Measurements from ENCODE around the gene PLP2.
"Not testable (repeated sequence)": the region's sequence is repeated elsewhere in the genome, so short reads cannot be mapped to it uniquely, and the experiment has no call there.

Gene PLP2, protein sequence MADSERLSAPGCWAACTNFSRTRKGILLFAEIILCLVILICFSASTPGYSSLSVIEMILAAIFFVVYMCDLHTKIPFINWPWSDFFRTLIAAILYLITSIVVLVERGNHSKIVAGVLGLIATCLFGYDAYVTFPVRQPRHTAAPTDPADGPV

GRCh38 chrX:49171752-49172279 lies at the start of gene PLP2:
Gene PLP2, plus strand, starts transcription at chrX:49171898. Its CDS starts 103 bp downstream, at chrX:49172001.
- DNase-seq, result peak in 1 of 2 experiments; percentile 43

- DNase-seq, result no peak
Measured at GRCh38 chrX:49122499-49122898, 49.2 kb upstream of the PLP2 start.

- DNase-seq, result not testable (repeated sequence)
Measured at GRCh38 chrX:49127742-49128258, 43.9 kb upstream of the PLP2 start.

DNA sequence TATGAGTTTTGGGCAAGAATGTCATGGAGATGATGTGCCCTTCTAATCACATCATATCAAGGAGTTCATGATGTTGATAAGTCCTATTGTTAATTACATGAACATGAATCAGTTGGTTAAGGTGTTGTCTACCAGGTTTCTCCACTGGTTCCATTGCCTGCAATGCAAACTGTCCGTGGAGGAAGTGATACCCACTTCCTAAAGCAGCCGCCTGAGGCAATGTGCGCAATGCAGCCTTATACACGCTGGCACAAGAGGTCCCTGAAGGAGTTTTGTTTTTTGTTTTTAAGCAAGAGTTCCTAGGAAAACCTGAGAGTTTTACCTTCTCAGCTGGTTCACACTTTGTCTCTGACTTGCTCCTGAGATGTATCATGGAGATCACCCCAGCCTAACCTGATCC lies 42.3 kb upstream of the PLP2 start:
- DNase-seq, result no peak

DNA sequence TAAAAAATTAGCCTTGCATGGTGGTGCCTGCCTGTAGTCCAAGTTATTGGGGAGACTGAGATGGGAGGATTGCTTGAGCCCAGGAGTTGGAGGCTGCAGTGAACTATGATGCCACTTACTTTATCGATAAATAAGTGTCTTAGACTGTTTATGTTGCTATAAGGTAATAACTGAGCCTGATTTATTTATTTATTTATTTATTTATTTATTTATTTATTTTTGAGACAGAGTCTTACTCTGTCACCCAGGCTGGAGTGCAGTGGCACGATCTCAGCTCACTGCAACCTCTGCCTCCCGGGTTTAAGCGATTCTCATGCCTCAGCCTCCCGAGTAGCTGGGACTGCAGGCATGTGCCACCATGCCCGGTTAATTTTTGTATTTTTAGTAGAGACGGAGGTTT lies 39.4 kb upstream of the PLP2 start:
- DNase-seq, result not testable (repeated sequence)

- no peak for DNase-seq
Measured at GRCh38 chrX:49133759-49134158, 37.9 kb upstream of the PLP2 start.

GRCh38 chrX:49137492-49137891 lies 34.2 kb upstream of the PLP2 start:
- no peak for DNase-seq

GRCh38 chrX:49139713-49140112 lies 32.0 kb upstream of the PLP2 start:
- DNase-seq, result no peak

DNA sequence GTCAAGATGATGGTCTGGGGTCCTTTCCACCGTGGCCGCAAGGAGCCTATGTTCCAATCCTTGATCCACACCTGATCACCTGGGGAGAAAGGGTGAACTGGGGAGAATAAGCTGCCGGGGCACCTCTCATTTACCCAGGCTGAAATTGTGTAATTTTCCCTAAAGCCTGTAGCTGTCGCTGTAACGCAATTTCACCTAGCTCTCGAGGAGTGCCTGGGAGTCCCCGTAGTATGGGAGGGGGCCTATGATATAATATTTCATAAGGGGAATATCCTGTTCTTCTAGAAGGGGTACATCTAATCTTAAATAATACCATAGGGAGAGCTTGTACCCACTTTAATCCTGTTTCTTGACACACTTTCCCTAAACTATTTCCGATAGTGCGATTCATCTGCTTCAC lies 29.4 kb upstream of the PLP2 start:
- DNase-seq, result not testable (repeated sequence)

DNA sequence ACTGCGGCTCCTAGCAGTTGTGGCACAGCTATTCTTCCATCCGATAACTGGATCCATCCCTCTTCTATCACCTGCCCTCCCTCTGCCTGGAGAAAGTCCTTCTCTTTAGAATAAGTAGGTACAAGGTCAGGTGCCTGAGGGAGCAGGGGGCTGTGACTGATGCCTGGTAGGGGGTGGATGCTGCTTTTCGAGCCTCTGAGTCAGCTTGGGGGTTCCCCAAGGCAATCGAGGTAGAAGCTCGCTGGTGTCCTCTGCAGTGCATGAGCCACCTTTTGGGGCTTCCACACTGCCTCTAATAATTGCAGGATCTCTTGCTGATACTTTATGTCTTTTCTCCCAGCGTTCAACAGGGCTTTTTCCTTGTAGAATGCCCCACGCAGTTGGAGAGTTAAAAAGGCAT lies 28.5 kb upstream of the PLP2 start:
- not testable (repeated sequence) for DNase-seq

DNA sequence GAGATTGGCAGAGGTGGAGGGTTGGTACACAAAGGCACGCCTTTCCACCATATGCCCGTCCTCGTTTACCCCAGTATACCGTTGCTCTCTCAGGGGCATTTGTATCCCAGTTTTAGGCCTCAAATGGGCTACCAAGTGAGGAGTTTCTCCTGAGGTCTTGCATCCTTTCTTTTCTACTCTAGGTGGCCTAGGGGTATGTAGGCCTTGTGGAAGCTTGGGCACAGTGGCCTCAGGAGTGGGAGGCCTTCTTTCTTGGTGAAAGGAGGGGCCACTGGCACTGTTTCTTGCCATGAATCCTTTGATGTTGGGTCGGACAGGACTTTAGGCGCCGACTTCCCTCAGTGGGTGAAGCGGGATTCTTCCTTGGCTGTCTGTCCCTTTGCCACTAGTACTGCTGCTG lies 24.4 kb upstream of the PLP2 start:
- no peak for DNase-seq

DNA sequence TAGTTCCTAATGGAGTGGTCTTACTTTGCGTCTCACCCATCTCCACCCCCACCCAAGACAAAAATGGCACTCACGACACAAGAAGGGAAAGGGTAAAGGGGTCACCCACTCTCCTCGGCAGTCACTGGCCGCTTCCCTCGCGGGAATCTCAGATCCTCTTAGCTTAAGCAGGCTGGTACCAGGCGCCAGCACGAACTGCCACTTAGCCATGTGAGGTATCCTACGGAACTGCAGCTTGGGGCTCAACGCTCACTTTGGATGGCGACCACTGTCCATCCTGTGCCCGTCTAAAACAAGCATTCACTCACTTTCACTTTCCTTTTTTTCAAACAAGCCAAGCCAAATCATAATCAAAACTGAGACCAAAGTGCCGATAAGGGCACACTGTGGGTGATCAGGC lies 23.8 kb upstream of the PLP2 start:
- no peak for DNase-seq

- peak in 1 of 2 experiments; percentile 64 for DNase-seq
Measured at GRCh38 chrX:49148390-49149100, 23.2 kb upstream of the PLP2 start.

DNA sequence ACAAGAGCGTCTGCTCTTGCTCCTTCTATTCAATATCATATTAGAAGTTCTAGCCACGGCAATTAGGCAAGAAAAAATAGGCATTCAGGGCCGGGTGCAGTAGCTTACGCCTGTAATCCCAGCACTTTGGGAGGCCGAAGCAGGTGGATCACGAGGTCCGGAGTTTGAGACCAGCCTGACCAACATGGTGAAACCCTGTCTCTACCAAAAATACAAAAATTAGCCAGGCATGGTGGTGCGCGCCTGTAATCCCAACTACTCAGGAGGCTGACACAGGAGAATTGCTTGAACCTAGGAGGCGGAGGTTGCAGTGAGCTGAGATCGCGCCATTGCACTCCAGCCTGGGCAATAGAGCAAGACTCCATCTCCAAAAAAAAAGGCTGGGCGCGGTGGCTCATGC lies 22.4 kb upstream of the PLP2 start:
- not testable (repeated sequence) for DNase-seq

- DNase-seq, result no peak
Measured at GRCh38 chrX:49153467-49153866, 18.2 kb upstream of the PLP2 start.

- DNase-seq, result peak in 1 of 2 experiments; percentile 26
Measured at GRCh38 chrX:49155243-49155899, 16.3 kb upstream of the PLP2 start.

- DNase-seq, result peak; percentile 64 to 84
Measured at GRCh38 chrX:49155900-49156837, 15.5 kb upstream of the PLP2 start.

GRCh38 chrX:49157194-49157593 lies 14.5 kb upstream of the PLP2 start:
- DNase-seq, result no peak

GRCh38 chrX:49160908-49161307 lies 10.8 kb upstream of the PLP2 start:
- DNase-seq, result no peak

- no peak for DNase-seq
Measured at GRCh38 chrX:49161632-49162031, 10.1 kb upstream of the PLP2 start.

GRCh38 chrX:49162620-49163019 lies 9.1 kb upstream of the PLP2 start, which contains the start of gene MAGIX:
Gene MAGIX, plus strand, starts transcription at chrX:49162758. Its CDS starts 132 bp downstream, at chrX:49162890.
- DNase-seq, result no peak
